ENCODE results near the gene PROM1. TPM values are rescaled to one million over a fixed set of nuclear protein-coding genes. Genes with fewer than 3 reads are reported as not detected.

The PROM1 gene
- total and polyA plus RNA-seq, 7 donors = 0.16 to 1.5 (median 0.84) TPM

DNA sequence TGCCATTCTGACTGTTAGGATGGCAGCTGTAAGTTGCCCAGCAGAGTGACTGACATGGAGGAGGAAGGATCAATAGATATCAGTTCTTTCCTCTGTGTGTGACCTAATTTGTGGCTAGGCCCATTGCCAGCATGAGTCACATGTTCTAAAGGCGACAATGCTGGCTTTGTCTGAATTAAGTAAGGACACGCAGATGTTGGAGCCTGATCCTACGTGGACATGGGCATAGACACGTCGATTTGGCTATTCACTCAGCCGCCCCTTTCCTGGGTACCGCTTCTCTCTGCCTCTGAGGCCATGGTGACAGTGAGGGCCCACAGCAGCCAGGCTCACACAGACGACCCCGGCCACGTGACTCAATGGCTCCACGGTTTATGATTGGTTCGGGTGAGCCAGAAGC is 16.3 kb downstream of the PROM1 start:
- Histone ChIP-seq H3K4me1 (no peaks in the 10 kb centered on the region), H3K36me3 (ENCODE audit: insufficient read depth in 1 of 2, low read depth in 1 of 2) (no peaks in the 10 kb centered on the region), H3K9me3 (no peaks in the 10 kb centered on the region), H3K4me3 (no peak overlapping the region), H3K27me3 (ENCODE audit: insufficient read depth in 3 of 3, low read length in 2 of 3) (peaks cover 0 to 1% (median 0%) of the 10 kb centered on the region in 3 donors), H3K27ac (no peak overlapping the region)
- DNase-seq = no peak
- 41 to 60% (median 48%) methylated on average over 12 of the region's 12 CpGs for WGBS, 3 donors
- TF ChIP-seq, protein P1, sequence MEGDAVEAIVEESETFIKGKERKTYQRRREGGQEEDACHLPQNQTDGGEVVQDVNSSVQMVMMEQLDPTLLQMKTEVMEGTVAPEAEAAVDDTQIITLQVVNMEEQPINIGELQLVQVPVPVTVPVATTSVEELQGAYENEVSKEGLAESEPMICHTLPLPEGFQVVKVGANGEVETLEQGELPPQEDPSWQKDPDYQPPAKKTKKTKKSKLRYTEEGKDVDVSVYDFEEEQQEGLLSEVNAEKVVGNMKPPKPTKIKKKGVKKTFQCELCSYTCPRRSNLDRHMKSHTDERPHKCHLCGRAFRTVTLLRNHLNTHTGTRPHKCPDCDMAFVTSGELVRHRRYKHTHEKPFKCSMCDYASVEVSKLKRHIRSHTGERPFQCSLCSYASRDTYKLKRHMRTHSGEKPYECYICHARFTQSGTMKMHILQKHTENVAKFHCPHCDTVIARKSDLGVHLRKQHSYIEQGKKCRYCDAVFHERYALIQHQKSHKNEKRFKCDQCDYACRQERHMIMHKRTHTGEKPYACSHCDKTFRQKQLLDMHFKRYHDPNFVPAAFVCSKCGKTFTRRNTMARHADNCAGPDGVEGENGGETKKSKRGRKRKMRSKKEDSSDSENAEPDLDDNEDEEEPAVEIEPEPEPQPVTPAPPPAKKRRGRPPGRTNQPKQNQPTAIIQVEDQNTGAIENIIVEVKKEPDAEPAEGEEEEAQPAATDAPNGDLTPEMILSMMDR (IDR thresholded peaks at IDR 0.05) = no peak
- intact Hi-C loops (cut with DNase I) = no loop called here
- ATAC-seq = no peak

DNA sequence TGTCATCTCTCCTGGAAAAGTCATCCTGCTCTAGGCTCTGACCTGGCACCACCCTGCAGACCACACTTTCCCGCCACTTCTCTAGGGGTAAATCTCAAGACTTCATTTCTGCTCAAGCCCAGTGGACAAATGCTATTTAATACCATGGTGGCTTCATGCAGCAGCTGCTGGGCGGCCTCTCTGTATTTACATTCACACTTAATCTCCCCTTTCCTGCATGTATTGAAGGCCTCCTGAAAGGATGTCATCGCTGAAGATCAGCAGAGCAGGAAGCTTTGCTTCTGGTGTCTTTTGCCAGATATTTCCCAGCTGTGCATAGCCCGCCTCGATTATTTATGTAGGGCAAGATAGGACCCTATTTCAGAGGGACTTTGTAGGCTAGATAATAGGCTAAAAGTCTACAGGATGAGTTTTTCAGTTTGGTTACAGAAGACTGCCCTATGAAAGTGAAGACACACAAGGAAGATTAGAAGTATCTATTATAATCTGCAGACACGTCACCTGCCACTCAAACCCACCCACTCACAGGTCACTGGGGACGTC is 17.2 kb downstream of the PROM1 start:
- ATAC-seq = no peak
- WGBS, 3 donors = 67 to 80% (median 80%) methylated on average over 7 of the region's 7 CpGs
- no peak overlapping the region for H3K27ac ChIP-seq

GRCh38 chr4:16065066-16065465 is 18.8 kb downstream of the PROM1 start:
- intact Hi-C loops (cut with DNase I) = no loop called here
- no peak overlapping the region for H3K4me3 ChIP-seq
- TF ChIP-seq, protein P1 (IDR thresholded peaks at IDR 0.05) = no peak
- no peaks in the 10 kb centered on the region for H3K4me1 ChIP-seq
- no peak overlapping the region for H3K27ac ChIP-seq
- no peaks in the 10 kb centered on the region for H3K9me3 ChIP-seq
- H3K27me3 ChIP-seq (ENCODE audit: insufficient read depth in 3 of 3, low read length in 2 of 3) = peaks cover 0 to 1% (median 0%) of the 10 kb centered on the region in 3 donors
- 79 to 94% (median 90%) methylated on average over 1 of the region's 1 CpG for WGBS, 3 donors
- H3K36me3 ChIP-seq (ENCODE audit: insufficient read depth in 1 of 2, low read depth in 1 of 2) = no peaks in the 10 kb centered on the region
- DNase-seq = no peak
- ATAC-seq = no peak

More for the DNA sequence above, 17.2 kb downstream of the PROM1 start:
- no peak overlapping the region for H3K4me3 ChIP-seq
- peaks cover 0 to 1% (median 0%) of the 10 kb centered on the region in 3 donors for H3K27me3 ChIP-seq (ENCODE audit: insufficient read depth in 3 of 3, low read length in 2 of 3)
- H3K4me1 ChIP-seq = no peaks in the 10 kb centered on the region
- intact Hi-C loops (cut with DNase I) = no loop called here
- TF ChIP-seq, protein P1 (IDR thresholded peaks at IDR 0.05) = no peak
- H3K9me3 ChIP-seq = no peaks in the 10 kb centered on the region
- H3K36me3 ChIP-seq (ENCODE audit: insufficient read depth in 1 of 2, low read depth in 1 of 2) = no peaks in the 10 kb centered on the region
- no peak for DNase-seq

GRCh38 chr4:16062601-16063000 is 21.2 kb downstream of the PROM1 start:
- ATAC-seq (no peak), DNase-seq (no peak)
- WGBS, 3 donors = 89 to 94% (median 90%) methylated on average over 2 of the region's 2 CpGs
- Histone ChIP-seq H3K4me3 (no peak overlapping the region), H3K36me3 (ENCODE audit: insufficient read depth in 1 of 2, low read depth in 1 of 2) (no peaks in the 10 kb centered on the region), H3K4me1 (no peaks in the 10 kb centered on the region), H3K9me3 (no peaks in the 10 kb centered on the region), H3K27ac (no peak overlapping the region), H3K27me3 (ENCODE audit: insufficient read depth in 3 of 3, low read length in 2 of 3) (peaks cover 0 to 1% (median 0%) of the 10 kb centered on the region in 3 donors)
- TF ChIP-seq, protein P1 (IDR thresholded peaks at IDR 0.05) = no peak
- intact Hi-C loops (cut with DNase I) = no loop called here
